GM19455 (cell line): ENCODE results near the gene SLCO2A1.

Source experiments
- ATAC-seq: cut with Tn5 transposase; IDR thresholded peaks from one replicate; pipeline ENCODE4 v1.9.1; 2021; ENCODE audit not compliant: unreplicated experiment

Gene SLCO2A1

DNA sequence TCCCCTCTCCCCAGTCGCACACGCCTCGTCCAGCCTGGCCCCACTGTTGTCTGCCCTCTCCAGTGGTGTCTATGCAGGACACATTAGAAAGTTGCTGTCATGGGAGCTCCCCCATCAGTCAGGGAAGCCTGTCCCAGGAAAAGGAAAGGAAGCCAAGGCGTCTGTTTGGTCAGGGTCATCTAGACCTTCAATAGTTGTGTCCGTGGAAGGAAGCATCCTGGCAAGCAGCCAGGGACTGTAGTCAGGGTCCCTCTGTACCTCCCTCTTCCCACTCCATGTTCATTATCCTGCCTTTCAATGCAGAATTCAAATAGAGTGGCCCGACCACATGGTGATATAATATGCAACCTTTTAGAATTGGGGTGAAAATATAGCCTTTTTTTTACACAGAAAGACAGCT, 73.4 kb downstream of the SLCO2A1 start:
- ATAC-seq: no peak

DNA sequence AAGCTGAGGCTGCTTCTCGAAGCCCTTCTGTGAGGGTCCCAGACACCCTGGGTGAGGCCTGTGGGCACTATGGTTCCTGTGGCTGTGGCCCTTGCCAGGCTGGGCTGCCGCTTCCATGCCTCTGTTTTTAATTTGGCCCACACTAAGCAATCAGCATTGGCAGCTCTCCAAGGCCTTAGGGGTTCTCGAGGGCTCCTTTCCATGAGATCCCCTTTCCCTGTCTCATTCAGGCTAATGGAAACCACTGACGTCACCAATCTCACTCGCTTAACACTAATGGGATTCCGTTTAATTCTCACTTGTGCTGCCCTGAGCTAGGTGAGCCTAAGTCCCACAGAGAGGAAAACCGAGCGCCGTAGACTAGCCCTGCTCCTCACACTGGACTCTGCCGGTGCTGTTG, 73.8 kb downstream of the SLCO2A1 start:
- ATAC-seq: no peak

DNA sequence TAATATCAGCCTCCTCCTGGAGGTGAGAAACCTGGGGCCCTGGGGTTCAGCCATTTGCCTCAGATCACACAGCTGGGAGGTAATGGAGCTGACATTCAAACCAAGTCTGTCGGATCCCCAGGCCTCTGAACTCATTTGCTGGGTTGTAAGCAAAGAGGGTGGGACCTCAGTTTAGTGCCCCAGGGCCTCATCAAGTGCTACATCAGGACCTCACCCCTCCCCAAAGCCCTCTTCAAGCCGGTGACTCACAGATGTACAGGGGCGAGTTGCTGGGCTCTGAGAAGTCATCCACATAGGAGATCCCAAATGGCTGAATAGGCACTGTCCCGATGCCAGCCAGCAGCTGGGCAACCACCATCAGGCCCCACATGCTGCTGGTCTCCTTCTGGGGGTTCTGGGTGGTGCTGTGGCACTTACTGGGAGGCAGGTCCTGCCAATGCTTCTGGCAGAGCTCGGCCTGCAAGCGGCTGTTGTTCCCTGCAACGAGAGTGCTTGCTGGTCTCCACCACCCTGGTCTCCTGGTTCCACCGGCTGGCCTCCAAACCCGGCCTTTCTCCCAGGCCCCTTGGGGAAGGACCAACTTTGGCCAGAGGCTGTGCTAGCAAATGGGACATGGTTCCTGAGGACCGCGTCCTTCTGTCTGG, 74.9 kb downstream of the SLCO2A1 start:
- no peak for ATAC-seq

DNA sequence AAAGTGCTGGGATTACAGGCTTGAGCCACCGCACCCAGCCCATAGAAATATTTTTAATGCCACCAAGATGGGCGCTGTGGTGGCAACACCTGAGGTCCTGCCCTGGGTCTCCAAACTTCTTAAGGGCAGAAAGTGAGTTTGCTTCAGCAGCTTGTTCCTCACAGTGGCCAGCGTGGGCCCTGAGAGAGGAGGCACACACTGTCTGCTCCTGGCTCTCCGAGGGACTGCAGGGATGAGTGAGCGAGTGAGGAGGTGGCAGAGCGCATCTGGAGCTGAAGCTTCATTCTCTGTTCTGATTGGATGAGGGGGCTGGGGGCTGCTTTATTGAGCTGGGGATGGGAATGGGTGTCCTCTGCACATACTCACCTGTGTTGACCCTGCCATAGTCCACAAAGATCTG, 76.4 kb downstream of the SLCO2A1 start:
- no peak for ATAC-seq

DNA sequence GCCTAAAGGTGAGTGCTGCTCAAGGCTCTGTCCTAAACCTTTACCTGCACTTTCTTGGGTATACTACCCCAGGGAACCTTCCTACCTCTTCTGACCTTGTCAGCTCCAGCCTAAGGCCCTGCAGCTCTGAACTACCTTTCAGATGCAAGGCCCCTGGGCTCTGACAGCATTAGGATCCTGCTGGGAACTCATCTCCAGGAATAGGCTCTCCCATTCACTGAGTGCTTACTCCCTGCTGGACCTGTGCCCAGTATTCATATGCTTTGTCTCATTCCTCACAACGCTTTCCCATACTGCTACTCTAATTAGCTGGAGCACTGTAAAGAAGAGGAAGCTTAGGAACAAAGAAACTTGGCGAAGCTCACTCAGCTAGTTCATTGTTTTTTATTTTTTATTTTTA, 80.3 kb downstream of the SLCO2A1 start:
- no peak for ATAC-seq

DNA sequence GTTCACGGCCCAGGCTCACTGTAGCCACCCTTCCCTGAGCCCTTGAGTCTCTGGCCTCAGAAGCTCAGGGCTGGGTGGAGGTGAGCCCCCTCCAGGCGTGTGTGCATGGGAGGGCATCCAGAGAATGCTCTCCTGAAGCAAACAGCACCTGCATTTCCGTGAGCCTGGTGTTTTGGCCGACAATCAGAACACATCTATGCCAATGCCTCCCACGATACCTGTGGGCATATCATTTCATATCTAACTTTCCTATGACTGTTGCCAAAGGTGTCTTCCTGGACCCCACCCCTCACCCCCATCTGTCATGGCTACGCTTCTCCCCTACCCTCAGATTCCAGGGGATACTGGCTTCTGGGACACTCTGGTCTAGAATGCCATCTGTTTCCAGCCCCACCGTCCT, 80.7 kb downstream of the SLCO2A1 start:
- ATAC-seq: no peak

DNA sequence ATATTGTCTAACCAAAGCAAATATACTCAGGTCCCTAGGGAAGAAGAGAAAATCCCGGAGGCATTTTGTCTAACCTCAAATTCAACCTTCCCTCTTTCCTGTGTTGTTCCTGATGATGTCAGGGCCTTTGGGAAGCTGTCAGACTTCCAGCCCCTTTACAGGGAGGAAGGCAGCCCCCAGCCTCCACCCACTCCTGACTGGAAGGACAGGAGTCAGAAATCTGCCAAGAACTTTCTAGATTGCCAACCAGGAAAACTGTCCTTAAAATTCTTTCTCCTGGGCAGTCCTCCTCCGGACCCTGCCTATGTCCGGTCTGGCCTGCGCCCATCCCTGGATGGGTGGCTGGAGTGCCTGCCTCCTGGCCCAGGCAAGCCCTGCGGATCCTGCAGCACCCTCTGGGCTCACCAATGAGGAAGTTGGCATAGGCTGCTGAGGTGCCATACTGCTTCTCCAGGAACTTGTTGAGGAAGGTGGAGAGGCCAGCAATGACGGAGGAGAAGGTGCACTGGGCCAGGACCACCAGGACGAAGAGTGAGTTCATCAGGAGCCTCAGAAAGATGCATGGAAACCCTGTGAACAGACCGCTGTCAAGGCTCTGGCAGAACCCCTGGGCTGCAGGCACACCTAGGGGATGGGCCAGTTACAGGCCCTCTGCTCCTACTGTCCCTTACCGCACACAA, 81.5 kb downstream of the SLCO2A1 start:
- ATAC-seq: no peak

DNA sequence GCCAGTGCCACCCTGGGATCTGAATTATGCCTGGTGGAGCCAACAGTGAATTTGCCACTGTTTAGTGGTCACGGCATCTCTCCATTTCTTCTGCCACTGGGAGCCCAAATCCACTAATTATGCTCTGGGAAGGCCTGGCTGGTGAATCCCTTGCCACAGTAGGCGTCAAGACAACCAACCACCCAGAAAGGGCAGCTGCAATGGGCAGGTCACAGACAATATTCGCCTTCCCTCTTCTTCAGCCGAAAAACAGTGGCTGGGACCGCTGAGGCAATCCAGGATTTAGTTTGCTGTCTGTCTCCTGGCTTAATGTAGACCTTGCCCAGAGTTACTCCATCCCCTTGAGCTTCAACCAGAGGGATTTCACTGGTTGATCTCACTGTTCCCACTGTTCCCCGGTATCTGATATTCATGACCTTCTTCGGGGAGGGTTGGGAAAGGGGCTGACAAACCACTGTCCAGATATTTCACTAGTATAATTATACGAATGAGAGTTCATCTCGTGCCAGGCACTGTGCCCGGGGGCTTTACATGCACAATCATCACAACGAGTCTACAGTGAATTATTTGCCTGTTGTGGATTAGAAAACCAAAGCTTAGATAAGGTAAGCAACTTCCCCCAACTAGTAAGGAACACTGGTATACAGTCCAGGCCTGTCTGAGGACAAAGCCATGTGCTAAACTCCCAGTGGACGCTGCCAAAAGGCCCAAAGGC, 84.2 kb downstream of the SLCO2A1 start:
- ATAC-seq: no peak

DNA sequence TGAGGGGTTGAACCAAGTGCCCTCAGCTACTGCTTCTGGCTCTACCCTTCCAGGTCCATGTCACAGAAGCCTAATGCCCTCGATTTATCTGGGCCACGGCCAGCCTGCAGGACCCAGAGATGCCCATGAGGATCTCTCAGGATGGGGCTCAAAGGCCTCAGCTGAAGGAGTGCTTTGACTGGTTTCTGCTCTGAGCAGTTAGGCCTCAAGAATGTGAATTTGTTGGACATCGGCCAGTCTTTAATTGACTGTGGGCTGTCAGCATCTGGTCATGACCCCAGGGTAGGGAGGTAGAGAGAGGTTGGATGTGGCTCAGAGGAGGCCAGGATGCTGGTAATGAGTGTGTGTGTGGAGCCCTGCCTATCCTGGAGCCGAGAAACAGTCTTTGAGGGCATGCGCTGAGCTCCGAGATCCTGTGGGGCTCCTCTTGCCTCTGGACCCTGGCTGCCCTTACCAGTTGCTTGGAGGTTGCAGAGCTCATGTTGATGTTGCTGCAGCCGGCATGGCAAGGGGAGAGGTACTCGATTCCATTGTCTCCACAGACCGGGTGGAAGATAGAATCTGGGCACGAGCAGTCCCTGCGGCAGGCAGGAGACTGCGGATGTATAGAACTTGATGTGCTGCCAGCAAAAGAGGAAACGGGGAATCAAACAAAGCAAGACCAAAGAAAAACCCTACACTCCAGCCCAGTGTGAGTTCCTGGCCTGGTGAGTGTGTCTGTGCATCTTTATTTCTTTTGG, 84.9 kb downstream of the SLCO2A1 start:
- ATAC-seq: no peak

DNA sequence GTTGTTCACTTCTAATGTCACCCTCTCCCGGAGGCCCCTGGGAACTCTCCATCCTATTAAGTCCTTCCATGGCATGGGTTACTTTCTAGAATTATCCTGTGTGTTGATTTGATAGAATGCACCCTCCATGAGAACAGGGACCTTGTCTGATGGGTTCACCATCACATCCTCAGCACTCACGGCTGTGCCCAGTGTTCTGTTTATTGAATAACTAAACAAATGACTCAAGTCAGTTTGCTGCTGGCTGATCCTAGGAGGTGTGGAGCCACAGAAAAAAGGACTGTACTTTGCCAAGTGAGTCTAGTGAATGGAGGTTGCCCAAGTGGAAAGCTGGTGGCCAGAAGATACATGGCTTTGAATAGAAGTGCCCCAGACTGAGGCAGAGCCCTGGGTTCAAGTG, 85.5 kb downstream of the SLCO2A1 start:
- no peak for ATAC-seq

DNA sequence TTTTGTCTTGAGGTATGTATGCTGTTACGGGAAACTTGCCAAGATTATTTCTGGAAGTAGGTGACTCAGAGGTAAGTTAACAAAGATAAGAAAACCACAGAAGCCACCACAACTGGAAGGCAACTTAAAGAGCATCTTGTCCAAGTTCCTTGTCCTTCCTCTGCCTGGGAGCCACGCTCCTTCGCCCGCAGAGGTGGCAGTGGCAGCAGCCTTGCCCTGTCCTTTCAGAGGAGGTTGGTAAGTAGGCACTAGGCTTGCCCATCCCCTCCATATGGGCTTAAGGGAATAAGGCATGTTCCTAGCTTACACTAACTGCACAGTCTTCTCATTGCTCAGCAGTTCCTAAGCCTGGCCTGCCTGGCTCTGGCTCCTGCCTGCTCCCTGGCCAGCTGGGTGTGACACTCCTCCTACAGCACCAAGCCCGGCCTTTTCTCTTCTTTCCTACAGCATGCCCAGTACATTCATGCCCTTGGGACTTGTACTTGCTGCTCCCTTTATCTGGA, 86.0 kb downstream of the SLCO2A1 start:
- no peak for ATAC-seq

DNA sequence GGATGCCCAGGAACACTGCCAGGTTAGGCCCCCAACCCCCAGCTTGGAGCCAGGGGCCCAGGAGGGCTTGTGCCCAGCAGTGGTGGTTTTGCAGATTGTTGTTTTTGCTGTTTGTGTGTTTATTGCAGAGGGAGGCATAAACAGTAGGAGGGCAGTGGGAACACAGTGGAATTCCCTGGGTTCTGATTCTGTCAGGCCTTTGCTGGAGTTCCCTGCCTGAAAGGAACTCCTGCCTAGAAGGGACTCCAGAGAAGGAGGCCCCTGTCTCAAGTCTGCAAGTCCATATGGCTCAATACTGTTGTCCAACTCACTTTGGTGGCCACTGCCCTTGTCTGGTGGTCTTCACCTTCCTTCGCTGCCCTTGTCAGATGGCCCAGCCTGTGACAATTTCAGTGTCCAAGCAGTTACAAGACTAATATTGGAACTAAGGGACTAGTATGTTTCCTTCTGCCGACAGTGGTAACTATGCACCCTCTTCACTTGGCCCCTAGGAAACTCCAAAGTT, 86.6 kb downstream of the SLCO2A1 start:
- no peak for ATAC-seq

DNA sequence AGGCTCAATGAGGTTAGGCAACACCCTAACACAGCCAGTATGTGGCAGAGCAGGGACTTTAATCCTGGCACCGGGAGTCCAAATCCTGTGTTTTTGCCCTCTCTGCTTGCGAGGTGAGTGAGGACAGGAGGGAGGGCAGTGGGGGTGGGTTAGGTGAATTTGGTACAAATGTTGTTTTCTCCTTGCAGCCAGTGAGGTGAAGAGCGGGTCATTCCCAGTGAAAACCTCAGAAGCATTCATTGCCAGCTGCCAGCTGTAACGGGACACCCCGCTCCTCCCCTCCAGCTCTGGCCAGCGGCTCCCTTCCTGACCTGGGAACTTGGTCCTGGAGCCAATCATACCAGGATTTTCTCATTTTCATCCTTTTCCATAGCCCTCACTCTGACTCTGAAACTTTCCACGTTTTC, 88.3 kb downstream of the SLCO2A1 start:
- no peak for ATAC-seq

DNA sequence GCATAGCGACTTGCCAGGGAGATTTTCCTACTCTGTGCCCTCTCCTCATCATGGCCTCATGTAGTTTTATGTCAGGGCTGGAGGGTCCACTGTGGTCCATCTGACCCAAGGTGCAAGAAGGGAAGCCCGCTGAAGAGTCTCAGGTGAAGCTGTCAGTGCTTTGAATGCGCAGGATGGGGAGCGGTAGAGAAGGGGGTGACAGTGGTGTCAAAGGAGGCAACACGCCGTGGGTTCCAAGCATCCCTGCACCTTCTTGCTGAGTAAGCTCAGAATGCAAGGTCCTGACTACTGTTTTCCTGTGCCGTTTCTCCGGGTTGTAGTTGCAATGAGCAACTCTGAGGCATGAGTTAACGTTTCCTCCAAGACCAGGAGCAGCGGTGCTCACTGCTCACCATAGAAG, 89.2 kb downstream of the SLCO2A1 start:
- ATAC-seq: no peak

DNA sequence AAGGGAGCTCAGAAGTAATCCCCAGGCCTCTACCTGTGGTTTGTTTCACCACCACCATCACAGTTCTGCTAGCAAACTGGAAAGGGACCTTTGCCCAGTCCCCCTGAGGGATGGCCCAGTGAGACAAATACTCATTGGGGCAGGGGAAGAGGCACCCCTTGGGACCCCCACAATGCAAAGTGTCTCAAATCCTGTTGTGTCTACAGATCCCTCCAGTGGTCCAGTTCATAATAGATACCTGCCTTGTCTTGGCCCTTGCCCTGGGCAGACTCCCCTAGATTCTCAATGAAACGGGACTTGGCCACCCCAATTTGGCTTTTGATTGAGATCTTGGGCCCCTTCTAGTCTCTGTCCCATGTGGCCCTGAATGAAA, 90.3 kb downstream of the SLCO2A1 start:
- ATAC-seq: no peak

DNA sequence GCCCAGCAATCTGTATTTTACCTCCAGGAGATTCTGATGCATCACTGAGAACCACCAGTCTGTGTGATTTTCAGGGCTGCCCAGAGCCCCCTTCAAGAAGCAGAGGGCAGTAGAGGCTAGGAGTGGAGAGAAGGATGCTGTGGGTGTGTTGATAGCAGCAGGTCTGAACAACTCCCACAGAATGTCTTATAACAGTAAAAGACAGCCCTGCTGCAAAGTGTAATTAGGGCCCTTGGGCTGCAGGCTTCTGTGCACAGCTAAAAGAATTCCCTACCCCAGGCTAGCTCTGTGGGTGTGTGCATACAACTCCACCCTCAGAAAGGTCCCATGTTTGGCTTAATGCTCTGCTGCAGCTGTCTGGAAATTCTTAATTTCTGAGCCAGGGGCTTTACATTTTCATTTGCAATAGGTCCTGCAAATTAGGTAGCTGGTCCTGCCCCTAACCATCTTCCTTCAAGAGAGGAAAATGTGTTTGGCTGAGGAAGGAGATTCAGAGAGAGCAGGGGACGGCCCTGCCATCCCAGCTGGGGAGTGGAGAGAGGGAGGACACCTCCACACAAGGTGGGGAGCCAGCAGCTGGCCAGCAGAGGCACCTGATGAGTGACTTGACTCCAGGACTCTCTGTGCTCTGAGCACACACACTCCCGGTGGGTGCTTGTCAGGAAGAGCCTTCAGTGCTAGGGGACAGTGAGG, 90.8 kb downstream of the SLCO2A1 start:
- ATAC-seq: no peak

DNA sequence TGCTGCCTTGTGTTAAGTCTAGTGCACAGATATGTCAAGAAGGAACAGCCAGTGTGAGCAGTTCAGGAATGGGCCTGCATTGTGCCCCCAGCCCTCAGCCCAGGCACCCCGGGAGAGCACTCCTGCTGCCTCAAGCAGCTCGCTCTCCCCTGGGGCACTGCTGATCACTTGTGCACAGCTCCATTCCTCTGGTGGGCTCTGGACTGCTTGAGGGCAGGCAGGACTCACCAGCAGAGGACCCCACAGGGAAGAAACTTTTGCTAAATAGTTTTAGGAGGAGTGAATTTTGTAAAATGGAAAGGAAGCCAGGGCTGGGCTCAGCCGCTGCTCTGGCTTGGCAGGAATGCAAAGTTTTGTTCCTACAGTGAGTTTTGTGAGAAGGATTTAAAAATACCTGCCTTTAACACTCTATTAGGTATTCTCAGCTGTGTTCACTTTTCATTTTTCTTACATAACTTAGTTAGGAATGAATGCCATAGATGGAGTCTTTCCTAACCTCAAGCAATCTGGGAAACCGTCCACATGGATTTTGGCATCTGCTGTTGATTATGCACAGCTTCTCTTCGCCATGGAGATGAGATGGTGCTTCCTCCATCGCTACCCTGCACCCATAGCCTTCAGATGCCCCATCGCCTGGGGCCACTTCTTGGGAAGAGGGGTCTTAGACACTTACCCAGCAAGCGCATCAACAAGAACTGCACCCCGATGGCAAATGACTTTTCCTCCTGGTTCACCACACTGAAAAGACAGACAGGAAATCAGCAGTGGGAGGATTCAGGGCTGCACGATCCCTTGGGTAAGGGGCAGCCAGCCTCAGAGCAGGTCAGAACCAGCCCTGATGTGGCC, 91.7 kb downstream of the SLCO2A1 start:
- no peak for ATAC-seq

DNA sequence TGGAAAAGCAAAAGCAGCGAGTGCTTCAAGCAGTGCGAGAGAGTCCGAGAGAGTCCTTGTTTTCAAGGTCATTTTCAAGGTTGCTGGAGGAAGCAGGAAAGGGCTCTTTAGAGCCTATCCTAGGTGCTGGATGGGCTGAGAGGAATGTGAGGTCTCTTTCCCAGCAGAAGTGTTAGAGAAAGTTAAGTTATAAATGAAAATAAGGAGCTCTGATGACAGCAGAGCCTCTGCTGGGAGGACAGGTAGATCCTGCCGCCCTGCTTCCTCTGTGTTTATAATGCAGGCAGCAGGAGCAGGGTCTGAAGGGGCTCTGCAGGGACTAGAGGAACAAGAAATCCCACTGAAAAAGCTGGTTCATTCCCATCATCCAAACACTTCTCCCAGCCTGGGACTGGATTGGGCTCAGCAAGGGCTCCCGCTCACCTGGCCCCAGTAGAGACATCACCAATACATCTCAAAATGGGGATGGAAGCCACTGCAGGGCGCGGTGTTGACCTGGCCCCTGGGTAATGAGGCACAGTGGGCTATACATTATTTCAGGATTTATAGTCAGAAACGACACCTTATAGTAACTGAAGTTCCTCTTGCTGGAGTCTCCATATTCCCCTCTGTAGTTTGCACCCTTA, 92.6 kb downstream of the SLCO2A1 start:
- ATAC-seq: no peak
